Sigmoid colon (tissue), 4 donors: ENCODE data around the gene TECR.

Source experiments
- CTCF ChIP-seq, 4 experiments: fragments of 450-650 bp in 3 of 4; fragments of 200-600 bp in 1 of 4; IDR thresholded peaks; one replicate each; pipeline ENCODE4 v1.5.1; 2016 to 2019; ENCODE audit warnings: antibody characterized with exemption in 4 of 4, mild to moderate bottlenecking in 3 of 4, moderate library complexity in 2 of 4
- EP300 ChIP-seq, 4 donors: sonication (generic); formaldehyde crosslinking; IDR thresholded peaks; one replicate each; pipeline ENCODE4 v1.6.1; 2017; ENCODE audit warnings: antibody characterized with exemption in 4 of 4
- POLR2AphosphoS5 ChIP-seq, 4 donors: sonication (generic); formaldehyde crosslinking; IDR thresholded peaks; one replicate each; pipeline ENCODE4 v1.6.1; 2017; ENCODE audit warnings: antibody characterized with exemption in 4 of 4

- no peak for TF ChIP-seq CTCF (IDR thresholded peaks at IDR 0.05)
- no peak for TF ChIP-seq POLR2AphosphoS5 (IDR thresholded peaks at IDR 0.05)
- no peak for TF ChIP-seq EP300 (IDR thresholded peaks at IDR 0.05)
Observed at GRCh38 chr19:14533450-14533849, 4.1 kb downstream of the TECR start.
